GM19467 (cell line): ENCODE measurements around the gene PNMT.
A peak's percentile ranks its signal among the peaks of the same experiment; 100 is the strongest.

Experiments used
- ATAC-seq: cut with Tn5 transposase; IDR thresholded peaks from one replicate; pipeline ENCODE4 v1.9.1; 2021; ENCODE audit warnings: mild to moderate bottlenecking, moderate library complexity; ENCODE audit not compliant: unreplicated experiment

PNMT gene

DNA sequence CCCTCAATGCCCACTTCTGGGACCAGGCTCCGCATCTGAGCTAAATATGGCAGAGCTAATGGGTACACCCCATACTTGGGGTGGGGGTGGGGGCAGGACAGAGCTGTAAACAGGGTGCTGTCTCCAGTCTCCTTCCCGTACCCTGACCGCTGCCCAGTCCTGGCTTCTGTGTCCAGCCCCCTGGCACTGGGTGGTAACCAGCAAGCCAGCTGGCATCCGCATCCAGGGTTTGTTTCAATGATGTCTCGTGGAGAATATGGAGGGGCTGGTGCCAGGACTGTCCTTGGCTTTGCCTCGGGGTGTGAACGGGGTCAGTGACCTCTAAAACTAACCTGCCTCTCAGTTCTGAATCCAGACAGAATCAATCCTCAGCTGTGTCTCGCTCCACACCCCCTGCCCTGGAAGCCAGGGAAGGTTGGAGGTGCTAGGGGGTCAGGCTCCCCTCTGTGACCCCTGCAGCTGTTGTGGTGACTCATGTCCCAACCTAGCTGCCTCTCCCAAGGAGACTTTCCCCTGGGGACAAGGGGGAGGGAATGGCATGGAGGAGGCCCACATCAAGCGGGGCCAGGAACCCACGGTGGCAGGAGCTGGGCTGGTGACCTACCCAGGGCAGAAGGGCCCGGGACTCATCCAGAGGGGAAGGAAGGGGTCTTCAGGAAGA is 1.5 kb upstream of the PNMT start:
- no peak for ATAC-seq

- ATAC-seq = no peak
Measured at GRCh38 chr17:39667262-39667944, 850 bp upstream of the PNMT start.

GRCh38 chr17:39669897-39670735 is 1.9 kb downstream of the PNMT start:
- ATAC-seq = no peak

DNA sequence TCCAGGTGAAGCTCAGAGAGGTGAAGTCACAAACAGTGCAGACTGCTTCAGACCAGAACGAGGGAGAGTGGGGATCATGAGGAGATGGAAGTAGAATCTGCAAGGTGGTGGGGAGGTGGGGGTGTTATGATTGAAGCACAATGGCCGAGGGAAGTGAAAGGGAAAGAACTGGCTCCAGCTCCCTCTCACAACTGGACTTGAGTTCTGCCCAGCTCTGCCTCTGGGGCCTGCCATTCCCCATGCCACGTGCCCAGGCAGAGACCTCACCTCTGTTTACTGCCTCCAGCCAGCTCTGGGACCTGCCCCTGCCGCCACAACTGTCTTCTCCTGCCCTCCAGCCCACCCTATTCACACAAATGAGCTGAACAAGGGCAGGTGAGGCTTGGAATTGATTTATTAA is 2.5 kb downstream of the PNMT start:
- no peak for ATAC-seq

- no peak for ATAC-seq
Measured at GRCh38 chr17:39671651-39672521, 3.6 kb downstream of the PNMT start.

DNA sequence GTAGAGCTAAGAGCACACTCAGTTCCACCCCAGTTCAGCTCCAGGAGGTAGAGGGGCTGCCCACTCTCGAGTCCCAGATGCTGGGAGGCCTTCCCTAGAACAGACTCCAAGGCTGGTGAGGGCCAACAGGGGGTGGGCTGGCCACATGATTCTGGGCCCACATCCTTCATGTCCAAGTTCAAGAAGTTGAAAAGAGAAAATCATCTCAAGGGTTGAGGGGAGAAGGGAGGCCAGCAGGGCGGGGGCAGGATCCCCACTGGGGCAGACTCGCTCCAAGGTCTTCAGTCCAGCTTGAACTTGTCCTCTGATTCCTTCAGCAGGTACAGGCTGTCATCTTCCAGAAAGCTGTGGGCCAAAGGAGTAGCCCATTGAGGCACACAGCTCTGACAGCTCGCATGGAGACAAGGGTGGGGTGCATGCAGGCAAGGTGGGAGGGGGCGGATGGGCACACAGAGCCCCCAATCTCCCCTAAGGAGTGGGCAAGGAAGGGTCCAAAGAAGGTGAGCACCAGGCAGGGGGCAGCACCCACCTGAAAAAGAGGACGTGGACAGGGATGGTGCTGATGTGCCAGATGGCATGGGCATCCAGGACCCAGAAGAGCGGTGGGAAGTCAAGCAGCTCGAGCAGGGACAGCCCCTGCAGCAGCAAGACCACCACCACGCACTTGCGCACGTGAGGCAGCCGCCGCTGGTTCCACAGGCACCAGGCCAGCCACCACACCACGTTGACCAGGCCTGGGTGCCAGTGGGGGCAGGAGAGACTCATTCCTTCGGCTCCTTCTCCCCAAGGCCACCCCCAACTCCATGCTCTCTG is 4.5 kb downstream of the PNMT start:
- no peak for ATAC-seq

DNA sequence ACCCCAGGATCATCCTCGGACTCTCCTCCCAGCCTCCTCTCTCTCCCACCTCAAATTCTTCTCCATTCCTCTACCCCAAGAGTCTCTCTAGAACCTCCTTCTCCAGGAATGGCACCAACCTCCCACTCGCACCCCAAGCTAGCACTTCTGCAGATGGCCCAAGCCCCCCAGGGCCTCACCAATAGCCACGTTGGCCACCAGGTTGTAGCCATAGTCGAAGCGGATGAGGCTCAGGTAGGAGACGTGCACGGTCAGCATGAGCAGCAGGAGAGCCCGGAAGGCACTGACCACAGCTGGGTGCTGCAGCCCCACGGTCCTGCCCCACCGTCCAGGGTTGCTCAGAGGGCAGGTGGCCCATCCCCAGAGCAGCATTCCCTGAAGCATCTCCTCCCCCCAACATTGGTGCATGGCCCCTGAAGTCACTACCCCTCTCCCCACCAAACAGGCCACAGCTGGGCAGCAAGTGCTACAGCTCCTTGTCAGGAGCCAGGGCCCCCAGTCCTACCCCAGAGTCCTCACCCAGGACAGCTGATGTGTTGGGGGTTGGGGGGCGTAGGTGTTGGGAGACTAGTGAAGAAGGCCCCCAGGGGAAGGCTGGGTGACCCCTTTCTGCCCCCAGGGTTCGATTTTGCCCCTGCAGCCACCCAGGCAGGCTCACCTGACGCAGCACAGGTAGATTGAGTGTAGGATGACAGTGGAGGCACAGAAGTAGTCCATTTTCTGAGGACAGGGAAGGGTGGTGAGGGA is 5.3 kb downstream of the PNMT start:
- no peak for ATAC-seq

GRCh38 chr17:39674179-39674578 is 5.9 kb downstream of the PNMT start:
- no peak for ATAC-seq

DNA sequence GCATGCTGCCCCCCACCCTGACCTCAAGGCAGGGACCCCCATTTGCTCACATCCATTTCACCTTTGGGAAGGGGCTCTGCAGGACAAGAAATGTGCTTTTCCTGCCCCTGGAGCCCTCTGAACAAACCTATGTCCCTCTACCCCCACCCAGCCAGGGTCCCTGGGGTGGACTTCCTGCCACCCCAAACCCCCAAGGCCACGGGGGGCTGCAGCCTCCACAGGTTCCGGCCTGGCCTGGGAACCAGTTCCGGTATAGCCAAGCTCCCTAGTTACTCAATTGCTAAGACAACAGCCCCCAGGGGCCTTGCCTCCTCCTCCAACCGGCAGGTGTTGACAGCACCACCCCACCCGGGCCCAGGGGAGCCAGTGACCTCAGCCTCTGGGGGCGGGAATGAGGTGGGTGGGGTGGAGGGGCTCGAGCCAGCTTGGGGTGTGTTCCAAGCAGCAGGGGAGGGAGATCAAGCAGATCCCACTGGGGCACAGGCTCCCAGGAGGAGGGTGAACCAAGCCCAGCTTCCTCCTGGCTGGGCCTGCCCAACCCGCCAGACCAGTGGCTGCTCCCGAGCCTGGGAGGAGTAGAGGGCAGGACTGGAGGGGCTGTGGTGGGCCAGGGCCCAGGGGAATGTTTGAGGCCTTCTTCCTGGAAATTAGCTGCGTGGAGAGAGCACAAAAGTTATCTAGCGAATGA is 6.6 kb downstream of the PNMT start:
- peak; percentile 50 for ATAC-seq

GRCh38 chr17:39675390-39676082 is 7.3 kb downstream of the PNMT start:
- ATAC-seq = no peak

- ATAC-seq = no peak
Measured at GRCh38 chr17:39676198-39676819, 8.1 kb downstream of the PNMT start.

DNA sequence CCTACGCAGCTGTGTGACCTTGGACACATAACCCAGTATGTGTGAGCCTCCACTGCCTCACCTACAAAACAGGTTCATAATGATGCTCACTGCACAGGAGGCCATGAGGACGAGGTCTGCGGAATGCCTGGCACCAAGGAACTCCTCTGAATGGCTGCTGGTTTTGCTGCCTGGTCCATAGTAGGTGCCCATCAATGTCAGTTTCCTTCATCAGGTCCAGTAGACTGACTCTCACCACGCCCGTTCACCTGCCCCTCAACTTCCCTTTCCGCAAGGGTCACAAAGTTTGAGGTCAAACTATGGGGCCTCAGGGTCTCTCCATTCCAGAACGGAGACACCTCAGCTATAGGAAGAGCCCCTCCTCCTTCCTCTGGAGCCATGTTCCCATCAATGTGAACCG is 8.8 kb downstream of the PNMT start:
- no peak for ATAC-seq

DNA sequence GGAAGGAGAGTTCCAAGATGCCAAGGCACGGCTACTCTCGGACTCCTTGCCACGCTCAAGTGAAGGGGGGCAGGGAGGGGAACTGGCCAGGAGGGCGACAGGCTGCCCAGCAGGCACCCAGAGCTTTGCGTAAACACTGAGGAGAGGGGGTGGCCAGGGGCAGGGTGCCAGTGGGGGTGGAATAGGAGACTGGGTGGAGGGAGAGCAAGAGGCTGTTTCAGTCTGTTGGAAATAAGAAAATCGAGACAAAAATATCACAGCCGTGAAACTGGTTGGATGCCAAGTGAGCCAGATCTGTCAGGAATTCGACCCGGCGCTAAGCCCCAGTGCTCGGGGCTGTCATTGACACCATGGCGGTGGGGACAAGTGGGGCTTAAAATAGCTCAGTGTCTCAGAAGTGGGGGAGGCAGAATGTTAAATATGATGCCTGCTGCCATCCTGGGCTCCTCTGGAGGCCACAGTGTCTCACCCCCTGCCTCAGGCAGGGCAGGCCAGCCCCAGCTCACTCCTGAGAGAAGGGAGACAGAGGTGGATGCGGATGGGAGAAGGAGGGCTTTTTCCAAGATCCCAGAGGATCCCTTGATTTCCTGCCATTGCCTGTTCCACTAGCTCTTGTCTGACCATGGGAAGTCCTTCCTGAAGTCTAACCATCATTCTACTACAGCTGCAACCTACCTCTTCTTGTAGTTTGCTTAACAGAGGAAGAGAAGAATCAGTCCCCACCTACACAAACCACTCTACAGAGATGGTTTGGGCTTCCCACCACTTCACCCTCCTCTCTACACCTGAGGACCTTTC is 9.5 kb downstream of the PNMT start:
- ATAC-seq = no peak

GRCh38 chr17:39678340-39679116 is 10.3 kb downstream of the PNMT start:
- ATAC-seq = no peak

- no peak for ATAC-seq
Measured at GRCh38 chr17:39679521-39680192, 11.4 kb downstream of the PNMT start.
